Stimulated activated CD4-positive, alpha-beta T cell treated with anti-CD3 and anti-CD28 coated beads, TNF-alpha, amount 100 ng/mL, for 24 hours (primary cell): ENCODE results near the gene TBC1D9.

Experiments used
- DNase-seq, 3 experiments: peaks; one replicate each; pipeline ENCODE4 v3.0.0-alpha.2; 2020; ENCODE audit warnings: low read depth in 3 of 3

Gene TBC1D9

GRCh38 chr4:140653718-140654494 lies 102.3 kb downstream of the TBC1D9 start:
- DNase-seq = no peak

DNA sequence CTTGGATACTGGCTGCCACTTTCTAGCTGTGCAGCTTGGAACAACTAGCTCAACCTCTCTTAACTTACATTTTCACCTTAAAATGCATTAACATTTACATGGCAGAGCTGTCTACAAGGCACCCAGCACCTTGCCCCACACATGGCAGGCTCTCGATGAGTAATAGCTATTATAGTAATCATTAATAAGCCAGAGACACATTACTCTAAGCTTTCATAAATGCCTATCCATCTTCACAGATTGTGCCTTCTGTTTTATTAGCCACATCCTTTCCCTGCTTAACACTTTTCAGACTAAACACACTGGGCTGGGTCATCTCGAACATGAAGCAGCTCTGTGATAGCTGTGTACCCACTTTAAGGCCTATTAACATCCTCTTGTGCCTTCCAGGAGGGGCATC lies 103.6 kb downstream of the TBC1D9 start:
- no peak for DNase-seq

- DNase-seq = no peak
Observed at GRCh38 chr4:140648716-140649308, 107.4 kb downstream of the TBC1D9 start.

GRCh38 chr4:140645614-140646412 lies 110.4 kb downstream of the TBC1D9 start:
- DNase-seq = no peak

DNA sequence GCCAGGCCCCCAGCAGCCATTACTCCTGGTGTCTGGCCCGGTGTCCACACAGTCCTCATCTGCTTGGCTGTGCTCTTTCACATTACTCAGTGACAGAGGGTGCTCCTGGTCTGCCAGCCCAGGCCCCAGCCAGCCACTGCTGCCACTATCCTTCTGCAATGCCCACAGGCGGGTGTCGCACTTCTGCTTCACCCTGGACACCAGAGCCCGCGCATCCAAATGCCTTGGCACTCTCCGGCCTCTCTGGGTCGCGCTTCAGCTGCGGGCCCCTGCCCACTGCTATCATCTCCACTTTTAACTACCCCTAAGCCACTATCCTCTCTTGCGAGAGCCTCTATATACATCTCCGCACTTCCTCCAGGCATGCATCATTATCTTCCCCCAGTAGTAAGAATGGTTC lies 111.0 kb downstream of the TBC1D9 start:
- DNase-seq = no peak

DNA sequence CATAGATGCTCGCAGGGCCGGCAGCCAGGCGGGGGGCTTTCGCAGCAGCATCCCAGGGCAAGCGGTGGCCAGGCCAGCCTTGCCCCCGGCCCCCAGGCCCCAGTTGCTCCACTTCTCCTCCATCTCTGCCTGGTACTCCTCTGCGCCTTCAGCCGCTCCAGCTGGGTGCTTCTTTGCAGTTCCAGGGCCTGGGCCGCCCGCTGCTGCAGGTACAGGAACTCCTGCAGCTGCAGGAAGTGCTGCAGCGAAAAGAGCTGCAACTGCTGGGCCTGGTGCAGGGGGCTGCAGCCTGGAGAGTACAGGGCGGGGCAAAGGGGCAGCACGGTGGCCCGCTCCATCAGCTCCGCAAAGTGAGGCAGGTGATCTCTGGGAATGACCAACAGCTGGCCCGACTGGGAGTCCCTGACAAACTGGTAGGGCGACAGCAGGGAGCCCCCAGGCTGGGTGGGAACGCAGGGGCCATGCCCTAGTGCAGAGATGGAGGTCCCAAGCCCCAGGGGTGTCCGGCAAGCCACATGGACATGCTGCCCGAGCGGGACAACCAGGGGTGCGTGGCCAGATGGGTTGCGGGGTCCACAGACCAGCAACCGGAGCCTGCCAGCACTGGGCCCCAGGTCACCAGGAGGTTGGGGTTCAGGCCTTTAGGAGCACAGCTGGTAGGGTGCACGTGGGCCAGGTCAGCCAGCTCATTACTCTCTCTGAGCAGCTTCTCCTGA lies 111.6 kb downstream of the TBC1D9 start:
- no peak for DNase-seq

DNA sequence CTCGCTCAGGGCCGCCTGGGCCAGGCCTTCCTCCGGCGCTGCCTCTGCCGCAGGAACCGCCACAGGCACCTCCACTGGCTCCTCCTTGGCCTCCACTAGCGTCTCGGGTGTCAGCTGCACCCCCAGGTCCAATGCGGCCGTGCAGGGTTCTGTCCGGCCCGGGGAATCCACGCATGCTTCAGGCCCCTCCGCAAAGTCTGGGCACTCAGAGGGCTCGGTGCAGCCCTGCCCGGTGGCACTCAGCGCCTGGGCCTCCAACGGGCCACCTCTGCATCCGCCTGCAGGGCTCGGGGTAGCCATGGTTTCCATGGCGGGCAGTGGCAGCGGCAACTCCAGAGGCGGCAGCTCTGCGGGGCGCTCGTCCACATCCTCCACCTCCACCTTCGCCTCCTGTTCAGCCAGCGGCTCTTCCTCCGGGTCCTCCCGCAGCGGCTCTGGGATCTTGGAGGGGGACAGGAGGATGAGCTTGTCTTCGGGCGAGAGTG lies 112.6 kb downstream of the TBC1D9 start:
- DNase-seq = no peak

DNA sequence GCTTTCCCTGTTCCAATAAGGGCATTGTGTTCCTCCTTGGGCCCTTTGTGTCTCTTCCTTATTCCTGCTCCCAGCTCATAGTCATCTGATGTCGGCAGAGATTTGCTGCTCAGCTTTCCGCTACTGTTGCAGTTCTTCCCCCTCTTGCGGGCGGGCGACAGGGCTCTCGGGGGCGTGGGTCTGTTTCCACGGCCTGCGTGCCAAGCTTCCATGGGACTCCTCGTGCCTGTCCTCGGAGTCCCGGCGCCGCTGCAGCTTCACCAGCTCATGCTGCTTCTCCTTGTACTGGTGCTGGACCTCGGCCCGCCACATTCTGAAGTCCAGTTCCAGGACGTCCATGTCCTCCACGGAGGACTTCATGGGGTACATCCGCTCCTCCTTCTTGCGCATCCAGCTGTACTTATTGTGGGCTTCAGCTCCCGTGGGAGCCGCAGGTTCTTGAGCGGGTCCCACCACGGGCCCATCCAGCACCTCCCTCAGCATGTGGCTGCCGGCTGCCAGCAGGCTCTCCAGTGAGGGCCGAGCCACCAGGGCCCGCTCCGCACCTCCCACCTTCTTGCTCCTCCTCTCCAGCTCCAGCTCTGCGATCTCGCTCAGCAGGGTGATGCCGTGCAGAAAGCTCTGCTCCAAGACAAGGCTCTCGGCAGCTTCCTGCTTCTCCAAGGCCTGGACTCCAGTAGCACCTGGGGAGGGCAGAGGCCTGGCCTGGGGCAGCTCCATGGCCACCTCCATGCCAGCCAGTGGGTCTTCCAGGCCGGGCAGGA lies 113.3 kb downstream of the TBC1D9 start:
- no peak for DNase-seq

DNA sequence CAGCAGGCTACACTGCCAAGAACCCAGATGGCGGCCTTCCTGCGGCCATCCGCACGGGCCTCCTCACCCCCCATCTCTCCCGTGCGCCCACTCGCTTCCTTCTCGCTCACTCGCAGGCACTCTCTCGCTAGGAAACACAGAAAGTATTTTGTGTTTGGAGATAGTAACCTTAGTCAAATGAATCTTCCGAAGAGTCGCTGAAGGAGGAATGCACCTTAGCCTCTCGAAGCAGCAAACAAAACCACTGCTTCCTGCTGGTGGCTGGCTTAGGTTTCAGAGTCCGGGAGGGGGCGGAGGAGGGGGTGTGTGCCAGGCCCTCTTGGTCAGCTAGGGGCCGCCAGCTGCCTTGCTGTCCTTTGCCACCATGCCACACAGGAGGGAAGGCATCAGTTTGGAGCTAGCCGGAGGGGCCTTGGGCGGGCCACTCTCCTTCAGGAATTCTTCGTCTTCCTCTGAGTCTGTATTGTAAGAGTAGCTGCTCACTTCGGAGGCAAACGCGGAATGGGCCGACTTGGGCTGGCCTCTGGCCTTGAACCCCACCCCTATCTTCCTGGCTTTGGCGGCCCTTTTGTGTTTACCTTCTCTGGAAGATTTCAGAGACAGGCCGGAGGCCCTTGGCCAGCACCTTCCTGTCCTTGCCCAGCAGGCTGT lies 114.3 kb downstream of the TBC1D9 start:
- DNase-seq = no peak

DNA sequence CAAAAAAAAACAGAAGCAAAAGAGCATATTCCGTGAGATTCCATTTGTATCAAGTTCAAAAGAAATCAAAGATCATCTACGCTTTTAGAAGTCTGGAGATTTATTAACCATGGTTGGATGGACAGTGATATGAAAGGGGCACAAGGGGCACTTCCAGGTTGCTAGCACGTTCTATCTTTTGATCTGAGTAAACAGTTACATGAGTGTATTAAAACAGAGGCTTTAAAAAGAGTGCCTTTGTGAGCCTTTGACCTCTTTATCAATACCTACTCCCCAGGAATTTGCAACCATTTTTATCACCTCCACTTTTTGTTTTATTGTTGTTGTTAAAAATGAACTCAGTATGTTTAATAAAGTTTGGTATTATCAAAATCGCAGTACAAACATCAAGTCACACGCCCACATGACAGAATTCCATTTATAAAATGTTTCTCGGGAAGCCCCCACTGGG lies 115.1 kb downstream of the TBC1D9 start:
- no peak for DNase-seq

- DNase-seq = no peak
Observed at GRCh38 chr4:140640150-140640748, 115.9 kb downstream of the TBC1D9 start.

DNA sequence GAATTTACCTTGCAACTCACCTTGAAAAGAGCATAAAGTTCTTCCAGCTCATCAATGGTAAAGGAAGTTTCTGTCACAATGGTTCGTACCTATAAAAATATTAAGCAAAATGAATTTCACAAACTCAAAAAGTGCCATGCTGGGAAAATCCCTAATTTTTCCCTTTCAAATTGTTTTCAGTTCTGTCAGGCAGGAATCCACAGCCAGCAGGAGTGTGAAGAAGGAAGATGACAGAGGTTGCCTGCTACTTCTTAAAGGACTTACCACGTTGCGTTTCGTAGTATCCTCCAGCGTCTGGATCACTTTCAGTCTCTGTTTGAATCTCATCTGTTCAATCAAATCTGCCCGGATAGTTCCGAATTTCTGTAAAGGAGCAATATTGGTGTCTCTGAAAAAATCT lies 117.1 kb downstream of the TBC1D9 start:
- DNase-seq = no peak

- peak in 2 of 3 experiments; percentile 3 to 24 for DNase-seq
Observed at GRCh38 chr4:140637836-140638235, 118.3 kb downstream of the TBC1D9 start.

DNA sequence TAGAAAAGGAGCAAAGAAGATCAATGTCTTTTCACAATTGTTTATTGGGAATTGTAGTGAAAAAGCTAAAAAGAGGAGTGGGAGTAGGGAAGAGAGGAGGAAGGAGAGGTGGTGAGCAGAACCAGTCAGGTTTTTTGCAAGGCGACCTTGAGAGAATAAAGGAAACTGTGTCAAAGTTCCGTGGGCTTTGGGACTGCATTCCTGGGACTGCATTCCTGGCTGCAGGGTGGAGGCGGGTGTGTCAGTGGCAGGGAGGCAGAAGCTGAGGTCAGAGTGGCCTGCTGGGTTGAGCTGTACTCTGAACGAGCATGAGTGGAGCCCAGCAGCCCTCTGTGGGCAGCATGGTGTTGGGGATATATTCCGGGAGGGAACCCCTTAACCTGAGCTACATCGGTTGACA lies 120.6 kb downstream of the TBC1D9 start:
- no peak for DNase-seq

DNA sequence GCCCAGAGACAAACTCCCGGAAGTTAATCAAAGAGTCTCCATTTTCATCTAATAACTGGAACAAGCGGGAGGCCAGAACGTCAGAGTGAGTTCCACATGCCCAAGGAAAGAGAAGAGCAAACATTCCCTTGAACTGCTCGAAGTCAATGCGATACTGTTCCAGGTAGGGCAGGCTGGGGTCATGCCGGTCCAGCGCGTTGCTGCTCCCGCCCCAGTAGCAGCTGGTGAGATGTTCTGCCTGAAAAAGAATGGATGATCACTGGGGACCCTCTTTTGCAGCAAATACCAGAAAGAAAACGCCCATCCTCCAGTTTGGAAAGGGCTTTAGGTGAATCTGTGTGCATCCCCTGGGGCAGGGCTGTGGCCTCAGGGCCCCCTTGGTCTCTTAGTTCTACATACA lies 122.2 kb downstream of the TBC1D9 start:
- no peak for DNase-seq

- DNase-seq = no peak
Observed at GRCh38 chr4:140633124-140633523, 123.1 kb downstream of the TBC1D9 start.

- DNase-seq = no peak
Observed at GRCh38 chr4:140630246-140630645, 125.9 kb downstream of the TBC1D9 start.

DNA sequence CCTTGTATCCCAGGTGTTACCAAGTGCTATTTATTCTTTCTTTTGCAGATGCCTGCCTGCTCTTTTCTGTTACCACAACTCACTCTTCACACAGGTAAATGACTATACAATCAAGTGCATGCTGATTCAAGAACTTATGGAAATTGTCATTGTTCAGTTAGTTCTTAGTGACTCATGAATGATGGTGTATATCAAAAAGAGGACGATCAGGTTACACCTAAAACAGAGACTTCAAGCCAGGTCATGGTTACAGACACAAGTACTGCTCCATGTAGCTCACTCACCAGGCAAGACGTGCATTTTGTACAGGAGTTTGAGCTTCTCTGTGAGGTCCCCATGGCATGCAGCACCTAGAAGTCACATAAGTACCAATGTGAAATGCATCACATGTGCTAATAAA lies 128.2 kb downstream of the TBC1D9 start:
- no peak for DNase-seq

DNA sequence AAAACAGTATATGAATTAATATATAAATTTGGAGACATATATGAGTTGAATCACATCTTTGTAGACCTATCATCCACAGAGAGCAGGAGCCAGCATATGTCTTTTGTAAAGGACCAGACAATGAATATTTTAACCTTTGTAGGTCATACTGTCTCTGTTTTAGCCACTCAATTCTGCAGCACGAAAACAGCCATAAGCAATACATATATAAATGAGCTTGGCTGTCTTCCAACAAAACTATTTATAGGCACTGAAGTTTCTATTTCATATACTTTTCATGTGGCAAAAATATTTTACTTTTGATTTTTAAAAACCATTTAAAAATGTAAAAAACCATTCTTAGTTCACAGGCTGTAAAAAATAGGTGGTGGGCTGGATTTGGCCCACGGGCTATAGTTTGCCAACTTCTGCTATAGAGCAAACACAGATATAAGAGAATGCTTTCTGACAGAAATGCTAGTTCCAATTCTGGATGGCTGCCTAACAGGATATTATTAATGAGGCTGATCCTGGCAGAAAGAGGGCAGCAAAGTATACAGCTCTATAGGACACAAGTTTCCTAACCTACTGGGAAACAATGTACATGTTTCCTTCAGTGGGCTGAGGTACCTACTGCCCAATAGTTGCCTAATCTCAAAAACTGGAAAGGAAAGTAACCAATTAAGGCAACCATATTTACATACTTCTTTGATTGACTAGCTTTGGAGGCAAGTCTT lies 129.4 kb downstream of the TBC1D9 start:
- no peak for DNase-seq
